ENCODE measurements around the gene ST3GAL6. TPM values are rescaled to one million over a fixed set of nuclear protein-coding genes. Genes with fewer than 3 reads are reported as not detected.

Gene ST3GAL6
- total and polyA plus RNA-seq, 9 of the 15 experiments (the other 6 are each of a cell fraction or from before 2014, with no cell fraction given), result 0.14 TPM; not detected in 8

DNA sequence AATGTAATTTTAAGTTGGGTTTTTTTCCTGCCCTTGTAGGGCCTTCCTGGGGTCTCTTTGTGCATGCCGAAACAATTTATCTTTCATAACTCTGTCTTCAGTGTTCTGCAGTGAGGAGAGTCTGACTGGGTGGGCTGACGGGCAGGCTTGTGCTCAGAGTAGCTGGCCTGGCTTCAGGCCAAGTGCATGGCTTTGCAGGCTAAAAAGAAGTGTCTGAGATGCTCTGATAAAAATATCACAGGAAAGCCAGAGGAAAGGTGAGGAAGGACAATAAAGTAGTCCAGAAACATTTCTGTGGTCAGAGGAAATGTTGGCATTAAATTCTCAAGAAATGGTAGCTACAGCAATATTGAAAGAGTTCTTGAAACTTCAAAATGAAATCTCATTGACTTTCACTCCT, 25.5 kb downstream of the ST3GAL6 start:
- Histone ChIP-seq H3K27ac (ENCODE audit: extremely low read depth, low read depth, low read length) (no peak overlapping the region), H3K9me3 (replicated peaks; ENCODE audit: control insufficient read depth, insufficient read depth, low read depth, low read length) (no peaks in the 10 kb centered on the region), H4K20me1 (replicated peaks; ENCODE audit: control insufficient read depth, insufficient read depth, low read length) (no peaks in the 10 kb centered on the region), H3K9me1 (ENCODE audit: control insufficient read depth, insufficient read depth, low read length) (no peaks in the 10 kb centered on the region), H3K4me2 (ENCODE audit: insufficient read depth, low read length) (no peak overlapping the region), H3K4me1 (replicated peaks in 1 of 2; ENCODE audit: control insufficient read depth in 2 of 2, insufficient read depth in 2 of 2, low read length in 2 of 2) (no peaks in the 10 kb centered on the region), H3K4me3 (no peak overlapping the region), H3K27me3 (ENCODE audit: control insufficient read depth in 2 of 2, insufficient read depth in 2 of 2, low read length in 2 of 2) (0 out of 5 replicates have a peak, but pooled peaks cover 0 to 3% of the 10 kb centered on the region in 2 experiments), H3K36me3 (ENCODE audit: control insufficient read depth, insufficient read depth, low read length) (no peaks in the 10 kb centered on the region), H3K79me2 (ENCODE audit: control insufficient read depth, insufficient read depth, low read length) (no peaks in the 10 kb centered on the region), H3K9ac (ENCODE audit: insufficient read depth in 1 of 2, low read depth in 2 of 2, low read length in 2 of 2) (no peak overlapping the region), H2AFZ (ENCODE audit: low read depth, low read length) (no peak overlapping the region)
- FAIRE-seq (no peak), DNase-seq (ENCODE audit: extremely low read depth in 1 of 4, low spot score in 3 of 4) (peak in 3 of 4 experiments; percentile 6 to 36 (median 13)), ATAC-seq (no peak; the same call in 2 of the 3 replicates)
- BruUV-seq (replicated peaks), result no TSS peak
- peak; percentile 80 for TF ChIP-seq NFIC (IDR thresholded peaks at IDR 0.05)
- TF ChIP-seq ZFP36 (IDR thresholded peaks at IDR 0.05; ENCODE audit: low read depth, low read length, partially characterized antibody), result no peak
- TF ChIP-seq, protein P1, sequence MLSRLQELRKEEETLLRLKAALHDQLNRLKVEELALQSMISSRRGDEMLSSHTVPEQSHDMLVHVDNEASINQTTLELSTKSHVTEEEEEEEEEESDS (CRISPR knock-in tag; IDR thresholded peaks at IDR 0.05), result no peak
- no peak for TF ChIP-seq FOS (IDR thresholded peaks at IDR 0.05; ENCODE audit: extremely low read depth, insufficient read length)
- no peak for TF ChIP-seq SREBF1 (IDR thresholded peaks at IDR 0.05; ENCODE audit: borderline replicate concordance, low read depth, low read length)
- TF ChIP-seq POLR2AphosphoS5 (IDR thresholded peaks at IDR 0.05; ENCODE audit: control insufficient read depth, insufficient read depth, low read depth, low read length), result no peak
- TF ChIP-seq, protein P2, sequence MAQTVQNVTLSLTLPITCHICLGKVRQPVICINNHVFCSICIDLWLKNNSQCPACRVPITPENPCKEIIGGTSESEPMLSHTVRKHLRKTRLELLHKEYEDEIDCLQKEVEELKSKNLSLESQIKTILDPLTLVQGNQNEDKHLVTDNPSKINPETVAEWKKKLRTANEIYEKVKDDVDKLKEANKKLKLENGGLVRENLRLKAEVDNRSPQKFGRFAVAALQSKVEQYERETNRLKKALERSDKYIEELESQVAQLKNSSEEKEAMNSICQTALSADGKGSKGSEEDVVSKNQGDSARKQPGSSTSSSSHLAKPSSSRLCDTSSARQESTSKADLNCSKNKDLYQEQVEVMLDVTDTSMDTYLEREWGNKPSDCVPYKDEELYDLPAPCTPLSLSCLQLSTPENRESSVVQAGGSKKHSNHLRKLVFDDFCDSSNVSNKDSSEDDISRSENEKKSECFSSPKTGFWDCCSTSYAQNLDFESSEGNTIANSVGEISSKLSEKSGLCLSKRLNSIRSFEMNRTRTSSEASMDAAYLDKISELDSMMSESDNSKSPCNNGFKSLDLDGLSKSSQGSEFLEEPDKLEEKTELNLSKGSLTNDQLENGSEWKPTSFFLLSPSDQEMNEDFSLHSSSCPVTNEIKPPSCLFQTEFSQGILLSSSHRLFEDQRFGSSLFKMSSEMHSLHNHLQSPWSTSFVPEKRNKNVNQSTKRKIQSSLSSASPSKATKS (CRISPR knock-in tag; IDR thresholded peaks at IDR 0.05), result no peak
- no peak for TF ChIP-seq HDAC1 (IDR thresholded peaks at IDR 0.05)
- 0% methylated on average over 2 of the region's 2 CpGs for WGBS (ENCODE audit: insufficient coverage, low coverage, missing lambda C conversion rate)
- intact Hi-C loops (cut with micrococcal nuclease) (no loop called here), in situ Hi-C loops (cut with MboI) (no loop called here)
- CTCF ChIA-PET (ENCODE audit: low intra/inter-chr PET ratio), result no interaction called here
- POLR2A ChIA-PET, result no interaction called here

All from K562 (cell line).